Mesothelial cell of epicardium (in vitro differentiated cells): Measurements from ENCODE around the gene NGF. TPM values are rescaled to one million over a fixed set of nuclear protein-coding genes. Genes with fewer than 3 reads are reported as not detected.

Experiments
- DNase-seq, 2 experiments: peaks; one replicate each; pipeline ENCODE4 v3.0.0; 2021; ENCODE audit warnings: low spot score in 2 of 2; ENCODE audit not compliant: unreplicated experiment in 2 of 2
- H3K27ac Mint-ChIP-seq: 2 replicates; pipeline ENCODE4 v1.8.0; 2021; ENCODE audit warnings: mixed read lengths
- H3K27me3 Mint-ChIP-seq: 2 replicates; pipeline ENCODE4 v1.8.0; 2021; ENCODE audit warnings: low read depth, mixed read lengths
- H3K36me3 Mint-ChIP-seq: 2 replicates; pipeline ENCODE4 v1.8.0; 2021; ENCODE audit warnings: mixed read lengths
- H3K4me1 Mint-ChIP-seq: 2 replicates; pipeline ENCODE4 v1.8.0; 2021; ENCODE audit warnings: mixed read lengths
- H3K4me3 Mint-ChIP-seq: 2 replicates; pipeline ENCODE4 v1.8.0; 2021; ENCODE audit warnings: mild to moderate bottlenecking, moderate library complexity, mixed read lengths
- H3K9me3 Mint-ChIP-seq: 2 replicates; pipeline ENCODE4 v1.8.0; 2021; ENCODE audit warnings: mixed read lengths
- CTCF ChIP-seq: fragments of 200-600 bp; sonication (generic); IDR thresholded peaks from one replicate; pipeline ENCODE4 v1.5.0; 2021; ENCODE audit warnings: antibody characterized with exemption; ENCODE audit not compliant: unreplicated experiment
- total RNA-seq: library from RNA; stranded (reverse); gene quantifications from 3 replicates; pipeline ENCODE4 v1.2.1, GENCODE V29; 2021

NGF gene
- total RNA-seq, 1 donor from 2014 or later: 4.2 TPM

GRCh38 chr1:115278211-115278610 is 59.8 kb downstream of the NGF start:
- Mint-ChIP-seq H3K27me3 (no peaks in the 10 kb centered on the region), H3K4me3 (no peak overlapping the region), H3K9me3 (peaks cover 24% of the 10 kb centered on the region), H3K27ac (no peak overlapping the region), H3K4me1 (peaks cover 34% of the 10 kb centered on the region), H3K36me3 (peaks cover 12% of the 10 kb centered on the region)
- TF ChIP-seq CTCF: no peak
- DNase-seq: no peak

GRCh38 chr1:115277276-115277675 is 60.8 kb downstream of the NGF start:
- no peak for TF ChIP-seq CTCF

GRCh38 chr1:115275216-115275615 is 62.8 kb downstream of the NGF start:
- peaks cover 14% of the 10 kb centered on the region for H3K4me1 Mint-ChIP-seq
- H3K4me3 Mint-ChIP-seq: no peak overlapping the region
- no peak overlapping the region for H3K27ac Mint-ChIP-seq
- H3K36me3 Mint-ChIP-seq: peaks cover 12% of the 10 kb centered on the region
- no peaks in the 10 kb centered on the region for H3K27me3 Mint-ChIP-seq
- peak; percentile 30 for TF ChIP-seq CTCF
- H3K9me3 Mint-ChIP-seq: peaks cover 25% of the 10 kb centered on the region
- DNase-seq: no peak

More at GRCh38 chr1:115277276-115277675, 60.8 kb downstream of the NGF start:
- no peak overlapping the region for H3K4me3 Mint-ChIP-seq
- H3K36me3 Mint-ChIP-seq: peaks cover 12% of the 10 kb centered on the region
- peaks cover 25% of the 10 kb centered on the region for H3K9me3 Mint-ChIP-seq
- no peak for DNase-seq
- H3K27ac Mint-ChIP-seq: no peak overlapping the region
- H3K4me1 Mint-ChIP-seq: peaks cover 30% of the 10 kb centered on the region
- no peaks in the 10 kb centered on the region for H3K27me3 Mint-ChIP-seq

DNA sequence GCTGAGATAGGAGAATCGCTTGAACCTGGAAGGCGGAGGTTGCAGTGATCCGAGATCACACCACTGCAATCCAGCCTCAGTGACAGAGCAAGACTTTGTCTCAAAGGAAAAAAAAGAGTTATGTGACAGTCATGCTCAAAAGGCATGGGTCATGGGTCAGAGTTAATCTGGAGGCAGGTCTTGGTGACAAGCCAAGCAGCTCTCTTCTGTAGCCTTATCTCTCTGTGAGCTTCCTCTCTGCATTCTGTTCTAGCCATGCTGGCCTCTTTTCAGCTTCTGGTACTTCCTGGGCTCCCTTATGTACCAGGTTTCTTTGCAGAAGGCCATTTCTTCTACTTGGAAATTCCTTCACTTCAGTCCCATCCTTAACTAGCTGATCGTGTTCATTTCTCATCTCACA is 63.6 kb downstream of the NGF start:
- H3K4me3 Mint-ChIP-seq: no peak overlapping the region
- H3K27me3 Mint-ChIP-seq: no peaks in the 10 kb centered on the region
- no peak overlapping the region for H3K27ac Mint-ChIP-seq
- no peak for DNase-seq
- peaks cover 25% of the 10 kb centered on the region for H3K9me3 Mint-ChIP-seq
- peaks cover 12% of the 10 kb centered on the region for H3K36me3 Mint-ChIP-seq
- TF ChIP-seq CTCF: no peak
- peaks cover 8% of the 10 kb centered on the region for H3K4me1 Mint-ChIP-seq

- H3K4me1 Mint-ChIP-seq: peaks cover 9% of the 10 kb centered on the region
- H3K27me3 Mint-ChIP-seq: peaks cover 2% of the 10 kb centered on the region
- no peaks in the 10 kb centered on the region for H3K9me3 Mint-ChIP-seq
- H3K27ac Mint-ChIP-seq: no peak overlapping the region
- no peaks in the 10 kb centered on the region for H3K36me3 Mint-ChIP-seq
- no peak for DNase-seq
- H3K4me3 Mint-ChIP-seq: no peak overlapping the region
- no peak for TF ChIP-seq CTCF
Measured at GRCh38 chr1:115266729-115267421, 71.2 kb downstream of the NGF start.
